ENCODE data around the gene CPNE8.
A peak's percentile ranks its signal among the peaks of the same experiment; 100 is the strongest.

The CPNE8 gene

DNA sequence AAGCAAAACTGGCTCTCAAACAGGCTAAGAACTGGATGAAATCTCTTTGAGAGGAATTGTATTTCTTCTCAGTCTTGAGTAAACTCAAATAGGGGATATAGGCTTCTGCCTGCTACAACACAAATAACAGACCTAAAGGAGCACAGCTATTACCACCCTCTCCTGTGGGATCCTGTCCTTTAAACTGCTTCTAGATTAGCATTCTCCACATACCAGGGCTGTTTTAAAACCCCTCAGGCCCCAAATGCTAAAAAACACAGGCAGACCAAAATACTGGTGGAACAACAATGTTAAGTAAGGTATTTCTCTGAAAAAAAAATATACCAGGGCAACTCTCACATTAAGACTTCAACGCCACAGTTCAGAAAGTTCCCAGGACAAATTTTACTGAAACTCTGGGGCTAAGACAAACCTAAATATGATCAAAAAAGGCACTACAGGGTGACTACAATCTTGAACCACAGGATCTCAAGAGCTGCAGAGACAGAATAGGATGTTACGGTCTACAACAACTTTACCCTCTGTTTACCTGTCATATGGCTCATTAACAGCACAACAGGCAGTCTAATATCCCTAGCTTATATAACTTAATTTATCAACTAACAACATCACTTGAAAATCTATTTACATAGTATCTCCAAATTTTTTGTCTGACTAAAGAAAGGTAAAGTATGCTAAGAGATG, 7.2 kb downstream of the CPNE8 start:
- no peak overlapping the region for H3K4me3 ChIP-seq (ENCODE audit: control insufficient read depth, low read depth, low read length)
- DNase-seq (ENCODE audit: low read depth), result no peak
- TF ChIP-seq, protein P1, sequence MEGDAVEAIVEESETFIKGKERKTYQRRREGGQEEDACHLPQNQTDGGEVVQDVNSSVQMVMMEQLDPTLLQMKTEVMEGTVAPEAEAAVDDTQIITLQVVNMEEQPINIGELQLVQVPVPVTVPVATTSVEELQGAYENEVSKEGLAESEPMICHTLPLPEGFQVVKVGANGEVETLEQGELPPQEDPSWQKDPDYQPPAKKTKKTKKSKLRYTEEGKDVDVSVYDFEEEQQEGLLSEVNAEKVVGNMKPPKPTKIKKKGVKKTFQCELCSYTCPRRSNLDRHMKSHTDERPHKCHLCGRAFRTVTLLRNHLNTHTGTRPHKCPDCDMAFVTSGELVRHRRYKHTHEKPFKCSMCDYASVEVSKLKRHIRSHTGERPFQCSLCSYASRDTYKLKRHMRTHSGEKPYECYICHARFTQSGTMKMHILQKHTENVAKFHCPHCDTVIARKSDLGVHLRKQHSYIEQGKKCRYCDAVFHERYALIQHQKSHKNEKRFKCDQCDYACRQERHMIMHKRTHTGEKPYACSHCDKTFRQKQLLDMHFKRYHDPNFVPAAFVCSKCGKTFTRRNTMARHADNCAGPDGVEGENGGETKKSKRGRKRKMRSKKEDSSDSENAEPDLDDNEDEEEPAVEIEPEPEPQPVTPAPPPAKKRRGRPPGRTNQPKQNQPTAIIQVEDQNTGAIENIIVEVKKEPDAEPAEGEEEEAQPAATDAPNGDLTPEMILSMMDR (conservative IDR thresholded peaks at IDR 0.05; ENCODE audit: control insufficient read depth, insufficient read depth, low read depth, low read length), result no peak

DNA sequence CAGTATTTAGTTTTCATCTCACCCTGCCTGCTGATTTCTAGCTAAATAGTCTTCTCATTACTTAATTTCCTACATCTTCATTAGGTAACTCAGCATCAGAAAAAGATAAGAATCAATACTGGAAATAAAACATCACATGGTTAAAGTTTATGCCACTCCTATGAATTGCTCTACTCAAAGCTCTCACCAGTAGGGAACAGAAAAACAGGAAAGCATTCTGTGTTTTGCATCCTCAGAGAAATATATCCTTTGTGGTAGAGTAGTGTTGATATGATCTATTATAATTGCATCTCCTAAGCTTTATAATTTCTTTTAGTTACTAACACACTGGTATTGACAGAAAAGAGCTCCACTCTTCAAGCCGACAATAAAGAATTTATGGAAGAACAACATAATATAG, 9.9 kb downstream of the CPNE8 start:
- TF ChIP-seq, protein P1 (conservative IDR thresholded peaks at IDR 0.05; ENCODE audit: control insufficient read depth, insufficient read depth, low read depth, low read length), result no peak
- DNase-seq (ENCODE audit: low read depth), result no peak
- no peak overlapping the region for H3K4me3 ChIP-seq (ENCODE audit: control insufficient read depth, low read depth, low read length)

DNA sequence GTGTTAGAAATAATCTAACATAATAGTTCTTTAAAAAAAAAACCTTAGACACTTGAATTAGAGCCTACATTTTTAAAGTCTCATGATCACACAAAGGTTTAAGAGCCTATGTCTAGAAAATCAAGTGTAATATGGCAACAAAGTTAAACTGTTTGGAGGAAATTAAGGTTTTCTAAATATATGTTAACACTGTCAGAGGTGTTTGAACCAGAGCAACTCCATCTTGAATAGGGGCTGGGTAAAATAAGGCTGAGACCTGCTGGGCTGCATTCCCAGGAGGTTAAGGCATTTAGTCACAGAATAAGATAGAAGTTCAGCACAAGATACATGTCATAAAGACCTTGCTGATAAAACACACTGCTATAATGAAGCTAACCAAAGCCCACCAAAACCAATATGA, 12.4 kb downstream of the CPNE8 start:
- no peak for DNase-seq (ENCODE audit: low read depth)
- TF ChIP-seq, protein P1 (conservative IDR thresholded peaks at IDR 0.05; ENCODE audit: control insufficient read depth, insufficient read depth, low read depth, low read length), result no peak
- H3K4me3 ChIP-seq (ENCODE audit: control insufficient read depth, low read depth, low read length), result no peak overlapping the region

DNA sequence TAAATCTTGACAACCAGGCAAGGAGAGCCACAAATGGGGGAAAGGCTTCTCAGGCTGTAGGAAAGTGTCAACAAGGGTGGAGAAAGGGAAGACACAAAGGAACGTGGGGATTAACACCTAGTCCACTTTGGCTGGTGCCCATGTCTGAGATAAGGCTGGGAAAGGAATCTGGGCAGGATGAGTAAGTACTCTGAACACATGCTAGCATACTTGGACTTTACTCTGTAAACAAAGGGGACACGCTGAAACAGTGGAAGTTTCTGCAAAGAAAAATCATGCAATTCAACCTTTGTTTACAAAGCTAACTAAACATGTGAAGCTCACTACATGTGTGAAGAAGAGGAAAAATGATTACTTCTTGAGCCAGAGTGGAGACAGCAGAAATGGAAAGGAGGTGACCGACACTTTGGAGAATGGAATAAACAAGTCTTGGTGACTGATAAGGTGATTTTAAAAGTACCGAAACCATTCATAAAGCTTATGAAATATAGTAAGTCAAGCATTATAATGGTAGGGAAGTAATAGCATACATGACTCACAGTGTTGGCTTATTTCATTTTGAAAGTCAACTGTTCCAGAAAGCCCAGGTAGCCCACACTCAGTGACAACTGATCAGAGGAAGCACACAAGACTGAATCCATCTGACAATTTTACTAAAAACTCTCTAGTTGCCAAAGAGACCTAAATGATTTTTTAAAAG, 13.2 kb downstream of the CPNE8 start:
- TF ChIP-seq, protein P1 (conservative IDR thresholded peaks at IDR 0.05; ENCODE audit: control insufficient read depth, insufficient read depth, low read depth, low read length), result no peak
- peak; percentile 23 for DNase-seq (ENCODE audit: low read depth)
- H3K4me3 ChIP-seq (ENCODE audit: control insufficient read depth, low read depth, low read length), result no peak overlapping the region

DNA sequence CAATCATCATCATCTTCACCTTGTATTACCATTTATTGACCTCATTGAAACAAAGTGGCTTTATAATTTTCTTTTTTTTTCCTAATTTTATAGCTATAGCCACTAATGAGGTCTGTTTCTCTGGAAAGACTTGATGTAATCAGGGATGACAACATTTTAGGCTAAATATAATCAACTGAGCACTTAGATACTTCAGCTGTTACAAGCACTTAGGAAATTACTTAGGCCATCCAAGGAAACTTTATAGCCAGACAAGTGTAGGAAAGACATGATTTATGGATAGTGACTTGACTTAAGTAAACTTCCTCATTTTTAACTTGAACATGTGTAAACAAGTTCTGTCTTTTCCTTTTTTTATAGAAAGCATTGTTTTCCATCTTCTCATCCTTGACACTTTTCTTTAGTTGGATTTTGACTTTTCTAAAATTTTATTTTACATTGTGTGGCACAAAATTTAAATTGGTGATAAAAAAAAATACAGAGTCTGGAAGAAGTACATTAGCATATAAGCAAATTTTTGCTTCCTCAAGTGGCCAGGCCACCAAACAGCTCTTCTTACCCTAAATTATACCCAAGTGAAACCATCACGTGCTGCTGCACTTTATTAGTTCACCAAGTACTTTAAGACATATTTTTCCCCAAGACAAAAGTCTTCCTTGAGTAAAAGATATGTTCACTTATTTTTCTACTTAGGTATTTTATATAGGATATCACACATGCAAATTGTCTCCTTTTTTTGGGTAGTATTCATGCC, 15.1 kb downstream of the CPNE8 start:
- TF ChIP-seq, protein P1 (conservative IDR thresholded peaks at IDR 0.05; ENCODE audit: control insufficient read depth, insufficient read depth, low read depth, low read length), result no peak
- DNase-seq (ENCODE audit: low read depth), result peak; percentile 40
- H3K4me3 ChIP-seq (ENCODE audit: control insufficient read depth, low read depth, low read length), result no peak overlapping the region

GRCh38 chr12:38889297-38889815, 16.0 kb downstream of the CPNE8 start:
- no peak overlapping the region for H3K4me3 ChIP-seq (ENCODE audit: control insufficient read depth, low read depth, low read length)
- TF ChIP-seq, protein P1 (conservative IDR thresholded peaks at IDR 0.05; ENCODE audit: control insufficient read depth, insufficient read depth, low read depth, low read length), result no peak
- DNase-seq (ENCODE audit: low read depth), result no peak
